Neural progenitor cell (in vitro differentiated cells): ENCODE data around the gene FBXL19.

Source experiments
- EZH2 ChIP-seq: fragments of 200-600 bp; sonication (generic); IDR thresholded peaks from 2 replicates; pipeline ENCODE4 v1.6.1; 2017; ENCODE audit warnings: antibody characterized with exemption, mild to moderate bottlenecking, moderate library complexity
- EZH2phosphoT487 ChIP-seq: fragments of 200-600 bp; sonication (generic); IDR thresholded peaks from 2 replicates; pipeline ENCODE4 v1.6.1; 2017; ENCODE audit warnings: antibody characterized with exemption
- TF ChIP-seq, protein P1 (sequence below): fragments of 200-600 bp; sonication (generic); IDR thresholded peaks from 2 replicates; pipeline ENCODE4 v1.5.1; 2017; ENCODE audit warnings: antibody characterized with exemption, mild to moderate bottlenecking

- TF ChIP-seq, protein P1, sequence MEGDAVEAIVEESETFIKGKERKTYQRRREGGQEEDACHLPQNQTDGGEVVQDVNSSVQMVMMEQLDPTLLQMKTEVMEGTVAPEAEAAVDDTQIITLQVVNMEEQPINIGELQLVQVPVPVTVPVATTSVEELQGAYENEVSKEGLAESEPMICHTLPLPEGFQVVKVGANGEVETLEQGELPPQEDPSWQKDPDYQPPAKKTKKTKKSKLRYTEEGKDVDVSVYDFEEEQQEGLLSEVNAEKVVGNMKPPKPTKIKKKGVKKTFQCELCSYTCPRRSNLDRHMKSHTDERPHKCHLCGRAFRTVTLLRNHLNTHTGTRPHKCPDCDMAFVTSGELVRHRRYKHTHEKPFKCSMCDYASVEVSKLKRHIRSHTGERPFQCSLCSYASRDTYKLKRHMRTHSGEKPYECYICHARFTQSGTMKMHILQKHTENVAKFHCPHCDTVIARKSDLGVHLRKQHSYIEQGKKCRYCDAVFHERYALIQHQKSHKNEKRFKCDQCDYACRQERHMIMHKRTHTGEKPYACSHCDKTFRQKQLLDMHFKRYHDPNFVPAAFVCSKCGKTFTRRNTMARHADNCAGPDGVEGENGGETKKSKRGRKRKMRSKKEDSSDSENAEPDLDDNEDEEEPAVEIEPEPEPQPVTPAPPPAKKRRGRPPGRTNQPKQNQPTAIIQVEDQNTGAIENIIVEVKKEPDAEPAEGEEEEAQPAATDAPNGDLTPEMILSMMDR = no peak
- TF ChIP-seq EZH2phosphoT487 (no peak), EZH2 (no peak)
Observed at GRCh38 chr16:30997725-30998711, 74.6 kb downstream of the FBXL19 start.
